DMS 273 (cell line): ENCODE data around the gene POLR2E.
A peak's percentile ranks its signal among the peaks of the same experiment; 100 is the strongest.

Experiments used
- DNase-seq: peaks from one replicate; lab custom pipeline; 2025; ENCODE audit not compliant: unreplicated experiment; lab: John Stamatoyannopoulos, UW

Gene POLR2E

GRCh38 chr19:1066748-1067340, 28.3 kb downstream of the POLR2E start, which contains the start of gene ARHGAP45:
Gene ARHGAP45, plus strand, starts transcription at chr19:1067167. Its CDS starts 239 bp downstream, at chr19:1067406.
- peak; percentile 68 for DNase-seq

- DNase-seq, result no peak
Measured at GRCh38 chr19:1066251-1066747, 28.9 kb downstream of the POLR2E start.

GRCh38 chr19:1065606-1066109, 29.5 kb downstream of the POLR2E start:
- no peak for DNase-seq

- DNase-seq, result peak; percentile 92
Measured at GRCh38 chr19:1064661-1065605, 30.2 kb downstream of the POLR2E start.

- no peak for DNase-seq
Measured at GRCh38 chr19:1063909-1064660, 31.1 kb downstream of the POLR2E start.

- DNase-seq, result no peak
Measured at GRCh38 chr19:1063030-1063908, 31.9 kb downstream of the POLR2E start.

GRCh38 chr19:1062387-1063029, 32.7 kb downstream of the POLR2E start:
- DNase-seq, result no peak

- no peak for DNase-seq
Measured at GRCh38 chr19:1061987-1062386, 33.2 kb downstream of the POLR2E start.

- no peak for DNase-seq
Measured at GRCh38 chr19:1060689-1061088, 34.5 kb downstream of the POLR2E start.

GRCh38 chr19:1058112-1058511, 37.1 kb downstream of the POLR2E start:
- DNase-seq, result no peak

GRCh38 chr19:1057176-1057855, 37.9 kb downstream of the POLR2E start:
- DNase-seq, result peak; percentile 92

- no peak for DNase-seq
Measured at GRCh38 chr19:1055886-1056620, 39.1 kb downstream of the POLR2E start.

GRCh38 chr19:1055028-1055425, 40.1 kb downstream of the POLR2E start:
- no peak for DNase-seq

- DNase-seq, result no peak
Measured at GRCh38 chr19:1054102-1055027, 40.8 kb downstream of the POLR2E start.

GRCh38 chr19:1053176-1054101, 41.7 kb downstream of the POLR2E start:
- DNase-seq, result peak; percentile 55

GRCh38 chr19:1052349-1052975, 42.7 kb downstream of the POLR2E start:
- no peak for DNase-seq
